Breast epithelium (tissue), 4 donors: ENCODE measurements around the gene CADPS2. TPM values are rescaled to one million over a fixed set of nuclear protein-coding genes. Genes with fewer than 3 reads are reported as not detected.

Experiments used
- DNase-seq, 2 donors: peaks; one replicate each; pipeline ENCODE4 v3.0.0-alpha.2; 2019; ENCODE audit warnings: low spot score in 2 of 2
- H3K27ac ChIP-seq, 2 donors: fragments of 200-600 bp; sonication (generic) in 1 of 2; one replicate each; pipeline ENCODE4 v1.5.1; 2016 to 2019; ENCODE audit warnings: mild to moderate bottlenecking in 1 of 2
- H3K27me3 ChIP-seq, 2 donors: fragments of 200-600 bp; sonication (generic) in 1 of 2; one replicate each; pipeline versions ENCODE4 v1.5.1 to v1.6.0; 2017 to 2019; ENCODE audit warnings: control low read depth in 1 of 2, mild to moderate bottlenecking in 1 of 2
- H3K36me3 ChIP-seq: fragments of 200-600 bp; one replicate; pipeline ENCODE4 v1.5.1; 2019
- H3K4me1 ChIP-seq, 2 donors: fragments of 200-600 bp; sonication (generic); one replicate each; pipeline ENCODE4 v1.5.1; 2016 to 2019; ENCODE audit warnings: control low read depth in 1 of 2
- H3K4me3 ChIP-seq, 3 donors: fragments of 200-600 bp; sonication (generic); 1 replicate in 2 of 3; 2 replicates in 1 of 3; pipeline ENCODE4 v1.5.1; 2016 to 2019; ENCODE audit warnings: mild to moderate bottlenecking in 3 of 3, moderate library complexity in 2 of 3
- H3K9me3 ChIP-seq, 2 donors: fragments of 200-600 bp; sonication (generic) in 1 of 2; one replicate each; pipeline ENCODE4 v1.5.1; 2016 to 2019; ENCODE audit warnings: control low read depth in 1 of 2
- CTCF ChIP-seq, 3 donors: fragments of 450-650 bp; IDR thresholded peaks; one replicate each; pipeline ENCODE4 v1.5.1; 2016 to 2017; ENCODE audit warnings: antibody characterized with exemption in 3 of 3, mild to moderate bottlenecking in 3 of 3, moderate library complexity in 3 of 3
- POLR2A ChIP-seq: fragments of 450-650 bp; IDR thresholded peaks from one replicate; pipeline ENCODE4 v1.6.1; 2016; ENCODE audit warnings: antibody characterized with exemption, mild to moderate bottlenecking, moderate library complexity
- POLR2AphosphoS5 ChIP-seq, 3 donors: sonication (generic); formaldehyde crosslinking; IDR thresholded peaks; one replicate each; pipeline ENCODE4 v1.6.1; 2017; ENCODE audit warnings: antibody characterized with exemption in 3 of 3
- intact Hi-C: fragments of 100-400 bp; cut with DNase I; formaldehyde crosslinking; loops from one replicate; pipeline ENCODE4 v1.15.1; 2023; ENCODE audit warnings: low total_unique reads
- total RNA-seq, 3 donors: library from RNA; depleted of rRNA; stranded (reverse); fragments of >200 nt; gene quantifications; one replicate each; pipeline ENCODE4 v1.1.0, GENCODE V29; 2016

Gene CADPS2
- total RNA-seq, 3 donors from 2014 or later, result 12.3 to 67.5 (median 66.5) TPM

- no peaks in the 10 kb centered on the region for H3K9me3 ChIP-seq
These were observed 332.5 kb downstream of the CADPS2 start for GRCh38 chr7:122553761-122554160.

GRCh38 chr7:122552769-122553168 is 333.5 kb downstream of the CADPS2 start:
- Histone ChIP-seq H3K9me3 (no peaks in the 10 kb centered on the region), H3K27ac (no peak overlapping the region), H3K27me3 (no peaks in the 10 kb centered on the region), H3K4me3 (no peak overlapping the region), H3K4me1 (no peaks in the 10 kb centered on the region), H3K36me3 (no peaks in the 10 kb centered on the region)
- TF ChIP-seq POLR2AphosphoS5 (IDR thresholded peaks at IDR 0.05) (no peak), POLR2A (no peak), CTCF (IDR thresholded peaks at IDR 0.05) (no peak)
- intact Hi-C loops, result no loop called here
- DNase-seq, result no peak

More at GRCh38 chr7:122553761-122554160, 332.5 kb downstream of the CADPS2 start:
- Histone ChIP-seq H3K27ac (no peak overlapping the region), H3K27me3 (no peaks in the 10 kb centered on the region), H3K4me1 (no peaks in the 10 kb centered on the region), H3K4me3 (no peak overlapping the region), H3K36me3 (no peaks in the 10 kb centered on the region)
- TF ChIP-seq POLR2AphosphoS5 (IDR thresholded peaks at IDR 0.05) (no peak), POLR2A (no peak)
- intact Hi-C loops, result no loop called here
- DNase-seq, result no peak

GRCh38 chr7:122550545-122550944 is 335.7 kb downstream of the CADPS2 start:
- TF ChIP-seq POLR2A, result no peak
- no peak for TF ChIP-seq POLR2AphosphoS5 (IDR thresholded peaks at IDR 0.05)
- TF ChIP-seq CTCF (IDR thresholded peaks at IDR 0.05), result no peak
- H3K36me3 ChIP-seq, result no peaks in the 10 kb centered on the region
- intact Hi-C loops, result no loop called here
- no peaks in the 10 kb centered on the region for H3K4me1 ChIP-seq
- no peak overlapping the region for H3K4me3 ChIP-seq
- no peak overlapping the region for H3K27ac ChIP-seq
- no peak for DNase-seq
- no peaks in the 10 kb centered on the region for H3K27me3 ChIP-seq
- no peaks in the 10 kb centered on the region for H3K9me3 ChIP-seq

GRCh38 chr7:122549578-122549977 is 336.7 kb downstream of the CADPS2 start:
- no peaks in the 10 kb centered on the region for H3K9me3 ChIP-seq
- H3K27me3 ChIP-seq, result no peaks in the 10 kb centered on the region
- H3K27ac ChIP-seq, result no peak overlapping the region
- no peak overlapping the region for H3K4me3 ChIP-seq
- no peaks in the 10 kb centered on the region for H3K36me3 ChIP-seq
- intact Hi-C loops, result no loop called here
- DNase-seq, result no peak
- no peak for TF ChIP-seq POLR2A
- no peak for TF ChIP-seq POLR2AphosphoS5 (IDR thresholded peaks at IDR 0.05)
- no peak for TF ChIP-seq CTCF (IDR thresholded peaks at IDR 0.05)
- no peaks in the 10 kb centered on the region for H3K4me1 ChIP-seq

- Histone ChIP-seq H3K9me3 (no peaks in the 10 kb centered on the region), H3K4me1 (no peaks in the 10 kb centered on the region), H3K36me3 (no peaks in the 10 kb centered on the region), H3K4me3 (no peak overlapping the region), H3K27me3 (no peaks in the 10 kb centered on the region), H3K27ac (no peak overlapping the region)
- TF ChIP-seq POLR2A, result no peak
- no peak for TF ChIP-seq CTCF (IDR thresholded peaks at IDR 0.05)
- no peak for TF ChIP-seq POLR2AphosphoS5 (IDR thresholded peaks at IDR 0.05)
- intact Hi-C loops, result no loop called here
- DNase-seq, result no peak
These were observed 339.8 kb downstream of the CADPS2 start for GRCh38 chr7:122546496-122546895.

- Histone ChIP-seq H3K4me3 (no peak overlapping the region), H3K9me3 (no peaks in the 10 kb centered on the region), H3K27ac (no peak overlapping the region), H3K4me1 (no peaks in the 10 kb centered on the region), H3K36me3 (no peaks in the 10 kb centered on the region), H3K27me3 (no peaks in the 10 kb centered on the region)
- TF ChIP-seq CTCF (IDR thresholded peaks at IDR 0.05) (no peak), POLR2A (no peak), POLR2AphosphoS5 (IDR thresholded peaks at IDR 0.05) (no peak)
- intact Hi-C loops, result no loop called here
- no peak for DNase-seq
These were observed 341.8 kb downstream of the CADPS2 start for GRCh38 chr7:122544463-122544862.
